Ovary (tissue), 9 donors: Measurements from ENCODE around the gene PRRT2. TPM values are rescaled to one million over a fixed set of nuclear protein-coding genes. Genes with fewer than 3 reads are reported as not detected.

Experiments used
- DNase-seq, 5 donors: peaks; one replicate each; pipeline ENCODE4 v3.0.0-alpha.2; 2019 to 2020
- H3K27ac ChIP-seq, 2 donors: fragments of 200-600 bp; one replicate each; pipeline versions ENCODE4 v1.5.1 to v1.8.0; 2019 to 2022
- H3K27me3 ChIP-seq: fragments of 200-600 bp; one replicate; pipeline ENCODE4 v1.8.0; 2022
- H3K36me3 ChIP-seq: fragments of 200-600 bp; sonication (generic); one replicate; pipeline ENCODE4 v1.5.1; 2019
- H3K4me1 ChIP-seq: one replicate; pipeline ENCODE4 v1.8.1; 2013; ENCODE audit warnings: mild to moderate bottlenecking, moderate library complexity; ENCODE audit not compliant: insufficient read depth
- H3K4me3 ChIP-seq: fragments of 200-600 bp; sonication (generic); one replicate; pipeline ENCODE4 v1.5.1; 2017
- H3K9me3 ChIP-seq, 2 donors: fragments of 200-600 bp in 1 of 2; sonication (generic) in 1 of 2; one replicate each; pipeline versions ENCODE4 v1.5.1 to v1.8.1; 2013 to 2019; ENCODE audit warnings: mild to moderate bottlenecking in 1 of 2, moderate library complexity in 1 of 2
- EP300 ChIP-seq: sonication (generic); formaldehyde crosslinking; IDR thresholded peaks from one replicate; pipeline ENCODE4 v1.6.1; 2017; ENCODE audit warnings: antibody characterized with exemption
- POLR2A ChIP-seq: fragments of 450-650 bp; IDR thresholded peaks from one replicate; pipeline ENCODE4 v1.6.1; 2017; ENCODE audit warnings: antibody characterized with exemption, mild to moderate bottlenecking, moderate library complexity
- WGBS, 3 donors: extraction: QIAGEN DNeasy Blood & Tissue Kit in 1 of 3; methylation state at CpG; one replicate each; pipeline versions ENCODE4 v1.1.5 to v1.1.7; 2013 to 2017; 5-methylcytosine and 5-hydroxymethylcytosine counted together
- intact Hi-C, 4 donors: fragments of 100-400 bp; cut with DNase I; formaldehyde crosslinking; loops; one replicate each; pipeline versions ENCODE4 v1.11.0 to v1.15.1; 2022 to 2023
- polyA plus RNA-seq, 2 donors: library from polyadenylated mRNA; stranded (reverse); fragments of 200-250 nt in 1 of 2; fragments of 350-450 nt in 1 of 2; fragmentation: Illumina TruSeq in 1 of 2; extraction: RNeasy Lipid Tissue Mini Kit (QIAGEN cat#74804) in 1 of 2; gene quantifications; one replicate each; pipeline ENCODE4 v1.2.3, GENCODE V29; 2013 to 2014
- total RNA-seq, 7 donors: library from RNA; depleted of rRNA in 2 of 7; stranded (reverse); fragments of >200 nt in 2 of 7; fragmentation: NEBNext Ultra II Directional in 3 of 7; extraction: Animal tissue kit (Norgen Biotek cat#: 25700) in 3 of 7; gene quantifications; one replicate each; pipeline versions ENCODE4 v1.1.0 to v1.2.4, GENCODE V29; 2016 to 2023
- TF ChIP-seq, protein P1 (sequence below), 3 donors: fragments of 450-650 bp in 2 of 3; fragments of 200-600 bp in 1 of 3; IDR thresholded peaks; one replicate each; pipeline versions ENCODE4 v1.5.1 to v1.8.0; 2016 to 2022; ENCODE audit warnings: antibody characterized with exemption in 3 of 3, mild to moderate bottlenecking in 1 of 3
- donor health status: DM: no; HTN: no; CAD: no; lungs with moderate emphysema.
- donor health status: DM: no; HTN: no; CAD: no.
- donor health status: Bipolar disorder and iron deficiency.
- donor health status: DM: yes; HTN: yes; CAD: no.
- donor health status: DM: no; HTN: no; CAD: no.
- donor health status: DM: yes; HTN: yes; CAD: no.

PRRT2 gene
- total and polyA plus RNA-seq, 9 donors, result 6.3 to 64.5 (median 33.4) TPM

DNA sequence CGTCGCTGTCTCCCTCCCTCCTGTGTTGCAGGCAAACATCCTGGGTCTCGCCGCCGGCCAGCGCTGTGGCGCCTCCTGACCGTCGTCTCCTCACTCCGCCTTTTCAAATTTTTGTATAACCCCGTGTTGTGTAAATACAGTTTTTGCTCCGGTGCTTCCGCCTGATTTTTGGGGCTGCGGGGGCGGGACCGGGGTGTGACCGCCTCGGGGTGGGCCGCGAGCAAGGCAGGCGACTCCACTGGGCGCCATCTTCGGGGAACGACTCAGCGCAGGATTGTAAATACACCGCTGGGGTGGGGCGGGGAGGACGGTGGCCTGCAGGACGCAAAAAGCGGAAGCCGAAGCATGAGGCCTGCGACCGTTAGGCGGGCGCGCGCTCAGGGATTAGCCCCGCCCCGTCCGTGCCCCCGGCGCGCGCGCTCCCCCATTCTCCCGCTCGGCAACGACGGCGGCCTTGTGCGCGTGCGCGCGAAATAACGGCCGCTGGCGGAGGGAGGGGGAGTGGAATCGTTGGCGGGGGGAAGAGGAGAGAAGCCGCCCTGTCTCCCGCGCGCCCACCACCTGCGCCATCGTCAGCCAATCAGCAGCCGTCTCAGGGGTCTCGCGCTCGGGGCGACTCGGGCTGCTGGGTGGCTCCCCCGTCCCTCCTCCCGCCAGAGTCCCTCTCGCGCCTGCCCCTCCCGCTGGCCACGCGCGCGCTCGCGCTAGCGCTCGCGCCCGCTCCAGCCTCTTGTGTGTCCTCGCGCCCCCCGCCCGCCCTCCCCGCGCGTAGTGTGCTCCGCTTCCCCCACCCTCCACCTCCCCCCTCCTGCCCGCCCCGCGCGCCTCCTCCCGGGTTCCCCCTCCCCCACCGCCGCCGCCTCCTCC, 6.5 kb upstream of the PRRT2 start:
- DNase-seq, result peak; percentile 97 to 98 (median 98)
- H3K27me3 ChIP-seq, result no peaks in the 10 kb centered on the region
- H3K4me3 ChIP-seq, result peak overlapping the region; percentile 68
- peaks cover 13% of the 10 kb centered on the region for H3K4me1 ChIP-seq
- H3K36me3 ChIP-seq, result no peaks in the 10 kb centered on the region
- no peaks in the 10 kb centered on the region for H3K9me3 ChIP-seq
- TF ChIP-seq, protein P1, sequence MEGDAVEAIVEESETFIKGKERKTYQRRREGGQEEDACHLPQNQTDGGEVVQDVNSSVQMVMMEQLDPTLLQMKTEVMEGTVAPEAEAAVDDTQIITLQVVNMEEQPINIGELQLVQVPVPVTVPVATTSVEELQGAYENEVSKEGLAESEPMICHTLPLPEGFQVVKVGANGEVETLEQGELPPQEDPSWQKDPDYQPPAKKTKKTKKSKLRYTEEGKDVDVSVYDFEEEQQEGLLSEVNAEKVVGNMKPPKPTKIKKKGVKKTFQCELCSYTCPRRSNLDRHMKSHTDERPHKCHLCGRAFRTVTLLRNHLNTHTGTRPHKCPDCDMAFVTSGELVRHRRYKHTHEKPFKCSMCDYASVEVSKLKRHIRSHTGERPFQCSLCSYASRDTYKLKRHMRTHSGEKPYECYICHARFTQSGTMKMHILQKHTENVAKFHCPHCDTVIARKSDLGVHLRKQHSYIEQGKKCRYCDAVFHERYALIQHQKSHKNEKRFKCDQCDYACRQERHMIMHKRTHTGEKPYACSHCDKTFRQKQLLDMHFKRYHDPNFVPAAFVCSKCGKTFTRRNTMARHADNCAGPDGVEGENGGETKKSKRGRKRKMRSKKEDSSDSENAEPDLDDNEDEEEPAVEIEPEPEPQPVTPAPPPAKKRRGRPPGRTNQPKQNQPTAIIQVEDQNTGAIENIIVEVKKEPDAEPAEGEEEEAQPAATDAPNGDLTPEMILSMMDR (IDR thresholded peaks at IDR 0.05), result peak in 2 of 3 donors; percentile 30 to 47
- TF ChIP-seq POLR2A (peak; percentile 94), EP300 (no peak)
- peak overlapping the region; percentile 99 for H3K27ac ChIP-seq
- 0 to 1% (median 1%) methylated on average over 33 to 92 of the region's 103 CpGs for WGBS, 3 donors
- intact Hi-C loops, result loop anchor here in 2 of 4 donors (2.0 to 10.0 kb wide), 3 partner anchors 43 to 202 kb away; no protein-coding TSS in a partner anchor

DNA sequence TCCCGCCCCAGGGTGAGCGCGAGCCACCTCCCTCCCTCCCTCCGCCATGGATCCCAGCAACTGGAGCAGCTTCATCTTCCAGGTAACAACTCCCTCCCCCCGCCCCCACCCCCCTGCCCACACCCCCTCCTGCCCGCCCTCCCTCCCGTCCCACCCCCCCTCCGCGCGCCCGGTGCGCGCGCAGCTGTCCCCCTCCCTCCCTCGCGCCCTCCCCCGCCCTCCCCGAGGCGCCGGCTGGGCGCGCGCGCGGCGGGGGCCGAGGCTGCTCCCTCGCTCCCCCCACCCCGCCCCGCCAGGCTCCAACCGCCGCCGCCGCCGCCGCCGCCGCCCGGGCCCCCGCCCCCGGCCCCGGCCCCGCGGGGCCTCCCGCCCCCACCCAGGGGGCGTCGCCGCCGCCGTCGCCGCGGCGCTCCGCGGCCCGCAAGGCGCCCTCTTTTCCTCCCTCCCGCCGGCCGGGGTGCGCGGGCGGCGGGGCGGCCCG, 5.9 kb upstream of the PRRT2 start, which contains the start of gene MAZ:
Gene MAZ (plus strand): TSS at position 431 of the 481 bp plus-strand sequence. CDS start 173 bp downstream, outside the sequence.
- peaks cover 18% of the 10 kb centered on the region for H3K4me1 ChIP-seq
- intact Hi-C loops, result loop anchor here in 2 of 4 donors (2.0 to 10.0 kb wide), 3 partner anchors 43 to 201 kb away; no protein-coding TSS in a partner anchor

DNA sequence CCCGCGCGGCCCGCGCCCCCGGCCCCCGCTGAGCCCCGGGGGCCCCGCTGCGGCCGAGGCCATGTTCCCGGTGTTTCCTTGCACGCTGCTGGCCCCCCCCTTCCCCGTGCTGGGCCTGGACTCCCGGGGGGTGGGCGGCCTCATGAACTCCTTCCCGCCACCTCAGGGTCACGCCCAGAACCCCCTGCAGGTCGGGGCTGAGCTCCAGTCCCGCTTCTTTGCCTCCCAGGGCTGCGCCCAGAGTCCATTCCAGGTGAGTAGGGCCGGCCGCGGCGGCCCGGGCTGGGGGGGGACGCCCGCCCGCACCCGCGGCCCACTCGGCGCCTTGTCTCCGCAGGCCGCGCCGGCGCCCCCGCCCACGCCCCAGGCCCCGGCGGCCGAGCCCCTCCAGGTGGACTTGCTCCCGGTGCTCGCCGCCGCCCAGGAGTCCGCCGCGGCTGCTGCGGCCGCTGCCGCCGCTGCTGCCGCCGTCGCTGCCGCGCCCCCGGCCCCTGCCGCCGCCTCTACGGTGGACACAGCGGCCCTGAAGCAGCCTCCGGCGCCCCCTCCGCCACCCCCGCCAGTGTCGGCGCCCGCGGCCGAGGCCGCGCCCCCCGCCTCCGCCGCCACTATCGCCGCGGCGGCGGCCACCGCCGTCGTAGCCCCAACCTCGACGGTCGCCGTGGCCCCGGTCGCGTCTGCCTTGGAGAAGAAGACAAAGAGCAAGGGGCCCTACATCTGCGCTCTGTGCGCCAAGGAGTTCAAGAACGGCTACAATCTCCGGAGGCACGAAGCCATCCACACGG, 5.2 kb upstream of the PRRT2 start:
- intact Hi-C loops, result loop anchor here in 2 of 4 donors (2.0 to 10.0 kb wide), 3 partner anchors 42 to 200 kb away; no protein-coding TSS in a partner anchor

More for the DNA sequence above, 5.9 kb upstream of the PRRT2 start, which contains the start of gene MAZ:
- H3K27ac ChIP-seq, result peak within 1 kb of the TSS; percentile 99
- H3K4me3 ChIP-seq, result peak within 1 kb of the TSS; percentile 72
- H3K27me3 ChIP-seq, result no peaks in the 10 kb centered on the region
- no peaks in the 10 kb centered on the region for H3K36me3 ChIP-seq
- TF ChIP-seq EP300 (no peak), POLR2A (no peak)
- TF ChIP-seq, protein P1 (IDR thresholded peaks at IDR 0.05), result no peak
- DNase-seq, result no peak
- WGBS, 3 donors, result 0 to 1% (median 0%) methylated on average over 5 to 47 of the region's 67 CpGs
- no peaks in the 10 kb centered on the region for H3K9me3 ChIP-seq

More for the DNA sequence above, 5.2 kb upstream of the PRRT2 start:
- no peaks in the 10 kb centered on the region for H3K27me3 ChIP-seq
- no peaks in the 10 kb centered on the region for H3K9me3 ChIP-seq
- peaks cover 18% of the 10 kb centered on the region for H3K4me1 ChIP-seq
- peak overlapping the region; percentile 76 to 89 for H3K27ac ChIP-seq
- DNase-seq, result peak; percentile 67 to 80 (median 78)
- H3K4me3 ChIP-seq, result peak overlapping the region; percentile 72
- WGBS, 3 donors, result 1 to 2% (median 1%) methylated on average over 39 to 99 of the region's 99 CpGs
- no peak for TF ChIP-seq EP300
- TF ChIP-seq, protein P1 (IDR thresholded peaks at IDR 0.05), result no peak
- no peak for TF ChIP-seq POLR2A
- H3K36me3 ChIP-seq, result no peaks in the 10 kb centered on the region
